ENCODE results near the gene GSTM3. TPM values are rescaled to one million over a fixed set of nuclear protein-coding genes. Genes with fewer than 3 reads are reported as not detected.

GSTM3 gene
- total RNA-seq, 1 donor from 2014 or later, result 26.1 TPM

GRCh38 chr1:109762039-109762585 is 21.3 kb upstream of the GSTM3 start:
- DNase-seq (ENCODE audit: low read depth), result no peak
- no peak overlapping the region for H3K4me3 ChIP-seq (ENCODE audit: insufficient read depth, low read depth, low read length)

GRCh38 chr1:109761227-109762038 is 20.6 kb upstream of the GSTM3 start:
- peaks cover 2% of the 10 kb centered on the region for H3K9me3 Mint-ChIP-seq (ENCODE audit: unreplicated experiment)
- Histone ChIP-seq H3K9me3 (ENCODE audit: insufficient read depth, low read depth, low read length) (no peaks in the 10 kb centered on the region), H3K27me3 (ENCODE audit: insufficient read depth, low read length) (no peaks in the 10 kb centered on the region), H4K20me1 (ENCODE audit: insufficient read depth, low read length) (no peaks in the 10 kb centered on the region), H3K4me2 (ENCODE audit: low read length) (no peak overlapping the region), H3K4me3 (ENCODE audit: insufficient read depth, low read depth, low read length) (no peak overlapping the region), H3K79me2 (ENCODE audit: insufficient read depth, low read length) (no peaks in the 10 kb centered on the region), H3K9ac (ENCODE audit: low read length) (no peak overlapping the region), H3K36me3 (ENCODE audit: insufficient read depth, low read length) (no peaks in the 10 kb centered on the region), H3K4me1 (ENCODE audit: insufficient read depth, low read length) (peaks cover 7% of the 10 kb centered on the region), H3K27ac (ENCODE audit: low read depth, low read length) (no peak overlapping the region), H2AFZ (ENCODE audit: low read depth, low read length) (no peak overlapping the region)
- peaks cover 2% of the 10 kb centered on the region for H3K4me1 Mint-ChIP-seq (ENCODE audit: low read depth, unreplicated experiment)
- peaks cover 35% of the 10 kb centered on the region for H3K27me3 Mint-ChIP-seq (ENCODE audit: low read depth, unreplicated experiment)
- no peak for FAIRE-seq
- peaks cover 9% of the 10 kb centered on the region for H3K36me3 Mint-ChIP-seq (ENCODE audit: low read depth, unreplicated experiment)
- H3K4me3 Mint-ChIP-seq (ENCODE audit: unreplicated experiment), result no peak overlapping the region
- H3K27ac Mint-ChIP-seq (ENCODE audit: unreplicated experiment), result no peak overlapping the region
- no peak for TF ChIP-seq EZH2 (IDR thresholded peaks at IDR 0.05; ENCODE audit: insufficient read depth, low read length)
- TF ChIP-seq CTCF (IDR thresholded peaks at IDR 0.05; ENCODE audit: insufficient read depth, low read depth, low read length), result no peak
- DNase-seq (ENCODE audit: low read depth), result no peak

More at GRCh38 chr1:109762039-109762585, 21.3 kb upstream of the GSTM3 start:
- no peak overlapping the region for H3K4me2 ChIP-seq (ENCODE audit: low read length)
- Mint-ChIP-seq H3K27ac (ENCODE audit: unreplicated experiment) (no peak overlapping the region), H3K36me3 (ENCODE audit: low read depth, unreplicated experiment) (peaks cover 9% of the 10 kb centered on the region), H3K9me3 (ENCODE audit: unreplicated experiment) (peaks cover 2% of the 10 kb centered on the region), H3K27me3 (ENCODE audit: low read depth, unreplicated experiment) (peaks cover 35% of the 10 kb centered on the region), H3K4me1 (ENCODE audit: low read depth, unreplicated experiment) (peaks cover 2% of the 10 kb centered on the region), H3K4me3 (ENCODE audit: unreplicated experiment) (no peak overlapping the region)
- TF ChIP-seq CTCF (IDR thresholded peaks at IDR 0.05; ENCODE audit: insufficient read depth, low read depth, low read length) (no peak), EZH2 (IDR thresholded peaks at IDR 0.05; ENCODE audit: insufficient read depth, low read length) (no peak)
- FAIRE-seq, result no peak
- H2AFZ ChIP-seq (ENCODE audit: low read depth, low read length), result no peak overlapping the region
- no peaks in the 10 kb centered on the region for H3K27me3 ChIP-seq (ENCODE audit: insufficient read depth, low read length)
- no peak overlapping the region for H3K27ac ChIP-seq (ENCODE audit: low read depth, low read length)
- H4K20me1 ChIP-seq (ENCODE audit: insufficient read depth, low read length), result no peaks in the 10 kb centered on the region
- H3K9me3 ChIP-seq (ENCODE audit: insufficient read depth, low read depth, low read length), result no peaks in the 10 kb centered on the region
- no peaks in the 10 kb centered on the region for H3K79me2 ChIP-seq (ENCODE audit: insufficient read depth, low read length)
- peaks cover 7% of the 10 kb centered on the region for H3K4me1 ChIP-seq (ENCODE audit: insufficient read depth, low read length)
- no peaks in the 10 kb centered on the region for H3K36me3 ChIP-seq (ENCODE audit: insufficient read depth, low read length)
- H3K9ac ChIP-seq (ENCODE audit: low read length), result no peak overlapping the region

Data from astrocyte (in vitro differentiated cells and primary cell).